GM18507 (cell line): Measurements from ENCODE around the gene NDUFS6.
"Not testable (repeated sequence)": the region's sequence is repeated elsewhere in the genome, so short reads cannot be mapped to it uniquely, and the experiment has no call there.

Experiments used
- DNase-seq: peaks from one replicate; pipeline ENCODE4 v3.0.0; 2011; ENCODE audit warnings: low read depth; ENCODE audit not compliant: insufficient read length; ENCODE audit errors: extremely low spot score
- FAIRE-seq: peaks from 2 replicates; lab custom pipeline; 2011; peaks lifted over from hg19 to GRCh38; lab: Jason Lieb, UNC

Gene NDUFS6

DNA sequence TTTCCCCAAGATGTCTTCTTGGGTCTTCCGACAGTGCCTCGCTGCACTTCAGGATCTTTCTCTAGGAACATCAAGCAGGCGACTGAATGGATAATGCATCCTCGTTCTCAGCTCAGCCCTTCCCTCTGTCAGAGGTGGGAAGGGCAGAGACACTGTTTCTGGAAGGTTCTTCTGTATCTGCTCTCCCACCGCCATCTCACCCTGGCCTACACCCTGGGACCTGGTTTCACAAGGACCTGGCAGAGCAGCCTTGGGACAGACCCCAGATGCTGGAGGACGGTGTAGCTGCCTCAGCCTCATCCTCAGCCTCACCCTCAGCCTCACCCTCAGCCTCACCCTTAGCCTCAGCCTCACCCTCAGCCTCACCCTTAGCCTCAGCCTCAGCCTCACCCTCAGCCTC, 20.1 kb upstream of the NDUFS6 start:
- DNase-seq (no peak), FAIRE-seq (peak; percentile 5)

DNA sequence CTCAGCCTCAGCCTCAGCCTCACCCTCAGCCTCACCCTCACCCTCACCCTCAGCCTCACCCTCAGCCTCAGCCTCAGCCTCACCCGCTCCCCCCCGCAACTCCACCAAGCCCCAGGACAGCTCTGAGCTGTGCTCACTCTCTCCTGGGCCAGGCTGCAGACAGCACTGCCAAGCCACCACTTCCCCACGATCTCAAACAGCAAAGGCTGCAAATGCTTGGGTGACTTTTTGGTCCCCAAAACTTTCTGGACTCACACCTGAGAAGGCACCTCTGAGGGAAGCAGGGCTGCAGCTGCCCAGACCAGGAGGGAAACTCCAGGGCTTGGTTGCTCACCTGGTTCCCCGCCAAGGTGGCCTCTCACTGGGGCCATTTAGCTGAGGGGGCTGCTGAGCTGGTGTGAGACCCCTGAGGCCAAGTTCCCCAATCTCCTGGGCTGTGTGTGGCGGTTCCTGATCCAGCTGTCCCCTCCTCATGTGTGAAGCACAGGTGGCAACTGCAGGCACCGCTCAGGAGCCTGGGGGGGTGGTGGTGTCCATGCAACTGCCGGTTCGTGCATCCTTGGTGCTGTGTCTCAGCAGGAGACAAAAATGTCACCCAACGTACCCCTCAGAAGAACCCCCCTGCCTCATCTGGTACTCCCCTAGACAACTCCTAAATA, 19.4 kb upstream of the NDUFS6 start:
- FAIRE-seq, result no peak

DNA sequence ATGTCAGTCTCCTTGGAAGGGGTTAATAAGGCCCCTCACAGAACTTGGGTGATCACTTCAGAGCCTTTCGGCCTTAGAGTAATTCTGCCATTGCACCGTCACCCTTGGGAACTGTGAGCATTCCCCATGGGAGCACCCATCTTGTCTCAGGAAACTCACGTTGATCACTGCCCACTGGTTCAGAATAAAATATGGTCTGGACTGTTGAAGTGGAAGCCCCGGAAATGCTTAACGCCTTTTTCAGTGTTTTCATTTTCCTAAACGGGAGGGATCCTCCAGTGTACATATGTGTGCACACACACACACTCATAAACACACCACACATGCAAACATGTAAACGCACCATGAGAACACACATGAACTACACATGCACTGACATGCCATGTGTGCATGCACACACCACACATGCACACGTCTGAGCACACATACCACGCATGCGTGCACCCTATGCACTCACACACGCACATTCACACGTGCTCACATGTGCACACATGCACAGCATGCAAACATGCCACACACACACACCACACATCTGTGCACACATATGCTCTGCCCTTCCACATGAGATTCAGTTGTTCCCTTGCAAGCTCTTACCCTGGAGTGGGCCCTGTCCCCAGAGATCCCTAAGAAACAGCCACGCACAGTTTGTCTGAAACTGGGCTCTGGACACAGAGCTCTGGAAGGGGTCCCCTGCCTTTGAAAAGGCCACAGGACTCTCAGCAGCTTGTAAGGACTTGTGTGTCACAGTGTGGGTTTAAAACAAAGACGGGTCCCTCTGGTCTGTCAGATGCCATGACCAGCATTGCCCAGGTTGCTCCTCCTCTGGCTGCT, 18.6 kb upstream of the NDUFS6 start:
- FAIRE-seq (no peak), DNase-seq (no peak)

More for the DNA sequence above, 19.4 kb upstream of the NDUFS6 start:
- DNase-seq, result no peak

DNA sequence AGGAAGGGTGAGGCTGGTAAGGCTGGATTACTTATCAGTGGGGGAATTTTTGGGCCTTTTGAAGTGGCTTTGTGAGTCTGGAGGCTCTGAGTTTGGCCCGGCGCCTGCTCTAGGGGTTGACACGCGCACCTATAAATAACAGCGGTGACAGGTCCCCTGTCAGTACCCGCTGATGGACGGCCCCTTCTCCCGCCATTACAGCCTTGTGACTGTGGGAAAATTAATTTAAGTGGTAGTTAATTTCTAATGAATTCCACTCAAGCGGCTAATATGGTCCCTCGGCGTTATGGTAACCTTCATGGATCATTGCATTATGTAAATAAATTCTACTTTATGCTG, 18.0 kb upstream of the NDUFS6 start:
- FAIRE-seq (peak; percentile 87), DNase-seq (peak; percentile 54)

DNA sequence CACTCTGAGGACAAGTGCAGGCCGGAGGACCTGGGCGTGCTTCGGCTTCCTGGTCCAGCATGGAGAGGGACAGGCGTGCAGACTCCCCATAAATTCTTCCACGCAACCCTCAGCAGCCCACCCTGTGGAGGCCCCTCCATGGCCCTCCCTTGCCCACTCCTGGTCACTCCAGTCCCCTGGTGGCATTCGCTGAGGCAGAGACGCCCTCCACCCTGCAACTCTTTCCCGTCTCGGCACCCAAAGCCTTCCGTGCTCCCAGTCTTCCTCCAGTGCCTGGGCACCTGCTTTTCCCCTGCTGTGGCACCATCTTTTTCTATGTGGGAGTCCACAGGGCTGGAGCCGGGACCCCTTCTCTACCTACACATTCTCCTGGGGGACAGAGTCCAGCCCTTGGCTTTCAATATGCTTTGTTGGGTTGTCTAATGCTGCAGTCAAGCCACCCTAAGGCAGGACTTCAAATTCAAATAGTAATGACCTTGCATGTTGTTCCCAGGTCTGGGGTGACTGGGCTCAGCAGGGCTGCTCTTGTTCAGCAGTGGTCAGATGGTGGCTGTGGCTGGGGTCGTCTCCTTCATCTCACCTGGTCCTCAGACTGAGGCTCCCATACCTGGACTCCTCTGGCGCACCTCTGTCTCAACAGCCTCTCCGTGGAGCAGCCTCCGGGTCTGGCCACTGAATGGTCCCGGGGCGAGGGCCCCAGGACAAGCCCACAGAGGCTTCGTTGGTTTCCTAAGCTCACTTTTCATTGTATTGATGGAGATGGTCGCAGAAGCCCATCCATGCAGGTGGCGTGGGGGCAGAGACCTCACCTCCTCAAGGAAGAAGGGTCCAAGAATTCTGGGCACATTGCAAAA, 16.8 kb upstream of the NDUFS6 start:
- DNase-seq, result no peak
- FAIRE-seq, result no peak

DNA sequence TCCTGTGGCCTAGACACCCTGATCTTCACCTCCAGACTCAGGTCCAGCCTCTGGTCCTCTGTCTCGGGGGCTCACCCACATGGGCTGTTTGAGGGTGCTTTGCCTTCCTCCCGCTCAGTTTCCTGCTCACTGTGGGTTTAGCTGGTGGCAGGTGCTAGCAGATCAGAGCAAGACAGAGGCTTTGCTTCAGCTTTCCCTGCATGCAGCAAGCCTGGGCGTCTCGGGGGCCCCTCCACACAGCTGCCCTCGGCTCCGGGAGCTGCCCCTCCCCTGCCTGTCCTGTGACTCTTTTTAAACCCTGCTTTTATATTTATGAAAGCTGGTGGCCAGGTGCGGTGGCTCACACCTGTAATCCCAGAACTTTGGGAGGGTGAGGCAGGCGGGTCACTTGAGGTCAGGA, 16.1 kb upstream of the NDUFS6 start:
- FAIRE-seq, result no peak
- DNase-seq, result no peak

DNA sequence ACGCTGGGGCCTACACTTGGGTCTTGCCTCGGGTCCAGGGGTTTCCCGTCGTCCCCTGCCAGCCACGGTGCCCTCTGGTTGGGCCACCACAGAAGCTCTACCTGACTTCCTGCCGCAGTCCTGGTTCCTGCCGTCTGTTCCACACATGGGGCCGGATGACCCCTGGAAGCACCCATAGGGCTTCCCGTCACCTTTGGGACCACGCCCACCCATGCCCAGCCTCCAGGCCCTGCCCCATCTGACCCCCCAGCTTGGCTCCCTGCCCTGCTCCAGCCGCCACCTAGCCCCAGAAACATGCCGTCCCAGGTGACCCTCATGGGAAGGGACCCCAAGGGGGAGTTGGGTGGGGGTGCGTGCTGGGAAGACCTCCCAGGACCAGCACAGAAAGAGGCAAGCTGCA, 15.2 kb upstream of the NDUFS6 start:
- DNase-seq (no peak), FAIRE-seq (no peak)

DNA sequence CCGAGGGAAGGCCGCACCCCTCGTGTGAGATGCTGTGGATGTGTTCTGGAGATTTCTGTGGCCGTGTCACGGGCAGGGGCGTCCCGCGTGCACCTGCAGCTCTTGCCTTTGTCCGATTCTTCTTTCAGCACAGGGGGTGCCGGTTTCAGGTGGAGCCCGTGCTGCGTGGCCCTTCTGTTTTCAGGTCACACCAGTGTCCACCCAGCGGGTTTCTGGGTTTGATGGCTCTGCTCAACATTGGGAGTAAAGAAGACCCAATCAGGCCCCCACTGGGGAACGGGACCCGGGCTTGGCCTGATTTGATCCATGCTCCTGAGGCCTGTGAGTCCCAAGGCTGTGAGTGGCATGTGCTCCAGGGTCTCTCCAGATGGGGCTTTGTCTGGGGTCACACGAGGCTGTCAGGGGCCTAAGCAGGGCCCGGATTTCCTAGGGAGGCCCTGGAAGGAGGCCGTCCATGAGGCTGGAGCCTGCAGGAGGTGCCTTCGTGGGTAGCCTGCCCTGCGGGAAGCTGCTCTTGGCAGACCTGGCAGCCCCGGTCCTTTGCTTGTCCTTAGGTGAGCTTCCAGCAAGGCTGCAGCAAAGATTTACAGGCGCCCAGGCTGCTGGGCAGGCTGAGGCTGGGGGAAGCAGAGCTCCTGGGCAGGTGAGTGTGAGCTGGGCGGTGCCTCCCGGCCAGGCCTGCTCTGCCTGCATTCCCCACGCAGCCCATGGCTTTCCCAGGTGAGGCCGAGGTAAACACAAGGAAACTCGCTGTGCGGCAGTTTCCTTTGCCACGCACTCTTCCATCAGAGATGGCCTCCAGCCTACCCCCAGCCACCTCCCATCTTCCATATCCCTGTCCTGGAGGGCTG, 14.4 kb upstream of the NDUFS6 start:
- FAIRE-seq, result no peak
- no peak for DNase-seq

DNA sequence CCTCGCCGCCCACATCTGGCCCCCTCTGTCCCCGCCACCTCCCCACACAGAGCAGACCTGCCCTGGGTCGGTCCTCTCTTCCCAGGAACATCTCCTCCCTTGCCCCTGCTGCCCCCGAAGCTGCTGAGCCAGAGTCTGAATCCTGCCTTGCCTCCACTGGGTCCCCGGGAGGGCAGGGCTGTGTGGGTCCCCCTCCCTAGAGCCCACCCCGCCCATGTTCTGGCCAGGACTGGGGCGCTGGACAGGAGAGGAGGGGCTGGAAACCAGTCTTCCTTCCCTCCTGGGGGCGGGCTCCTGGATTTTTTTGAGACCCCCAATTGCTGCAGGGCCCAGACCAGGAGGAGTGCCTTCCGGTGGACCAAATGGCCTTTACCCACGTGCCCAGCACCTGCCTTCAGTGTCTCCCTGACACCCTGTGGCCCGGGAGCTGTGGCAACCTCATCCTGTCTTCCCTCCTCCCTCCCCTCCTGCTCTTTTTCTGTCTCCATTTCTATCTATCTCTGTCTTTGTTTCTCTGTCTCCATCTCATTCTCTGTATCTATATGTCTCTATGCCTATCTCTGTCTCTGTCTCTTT, 13.6 kb upstream of the NDUFS6 start:
- FAIRE-seq (no peak), DNase-seq (no peak)

DNA sequence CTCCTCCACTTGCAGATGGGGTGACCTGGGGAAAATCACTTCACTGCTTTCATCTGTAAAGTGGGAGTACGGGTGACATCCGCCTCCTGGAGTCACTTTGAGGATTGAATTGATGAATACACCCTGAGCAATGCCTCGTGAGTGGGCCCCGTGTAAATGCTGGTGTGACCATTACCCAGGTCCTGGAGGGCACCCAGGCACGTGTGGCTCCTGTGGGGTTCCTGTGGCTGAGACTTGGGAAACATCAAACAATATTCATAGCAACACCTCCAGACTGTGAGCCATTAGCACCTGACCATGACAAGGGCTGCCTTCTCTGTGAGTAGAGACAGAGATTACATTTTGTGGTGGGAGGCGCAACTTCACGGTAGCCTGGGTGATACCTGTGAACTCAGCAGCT, 13.0 kb upstream of the NDUFS6 start:
- FAIRE-seq (no peak), DNase-seq (no peak)

DNA sequence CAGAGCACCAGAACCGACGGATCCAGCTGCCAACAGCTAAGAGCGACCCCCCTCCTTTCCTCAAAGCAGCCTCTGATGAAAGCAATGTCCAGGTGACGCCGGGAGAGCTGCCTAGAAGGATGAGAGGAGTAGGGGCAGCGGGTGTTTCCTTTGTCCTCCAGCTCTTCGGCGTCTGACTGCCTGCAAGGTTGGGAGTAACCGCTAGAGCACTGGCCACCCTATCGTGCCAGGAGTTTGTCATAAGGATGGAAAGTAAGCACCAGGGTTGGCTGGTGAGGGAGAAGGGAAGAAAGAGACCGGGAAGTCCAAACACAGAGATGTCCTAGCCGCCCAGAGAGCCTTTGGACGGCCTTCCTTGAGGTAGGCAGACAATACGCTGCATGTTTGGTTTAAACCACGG, 12.4 kb upstream of the NDUFS6 start:
- no peak for DNase-seq
- no peak for FAIRE-seq

DNA sequence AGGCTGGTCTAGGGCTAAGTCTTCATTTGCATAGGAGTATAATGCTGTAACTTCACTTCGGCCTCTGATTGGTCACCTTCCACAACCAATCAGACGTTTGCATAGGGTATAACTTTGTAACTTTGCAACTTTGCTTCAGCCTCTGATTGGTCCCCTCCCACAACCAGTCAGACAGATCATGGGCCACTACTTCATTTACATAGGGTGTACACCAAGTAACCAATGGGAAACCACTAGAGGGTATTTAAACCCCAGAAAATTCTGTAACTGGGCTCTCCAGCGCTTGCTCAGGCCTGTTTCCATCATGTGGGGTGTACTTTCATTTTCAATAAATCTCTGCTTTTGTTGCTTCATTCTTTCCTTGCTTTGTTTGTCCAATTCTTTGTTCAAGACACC, 11.8 kb upstream of the NDUFS6 start:
- FAIRE-seq, result peak; percentile 57
- DNase-seq, result not testable (repeated sequence)

DNA sequence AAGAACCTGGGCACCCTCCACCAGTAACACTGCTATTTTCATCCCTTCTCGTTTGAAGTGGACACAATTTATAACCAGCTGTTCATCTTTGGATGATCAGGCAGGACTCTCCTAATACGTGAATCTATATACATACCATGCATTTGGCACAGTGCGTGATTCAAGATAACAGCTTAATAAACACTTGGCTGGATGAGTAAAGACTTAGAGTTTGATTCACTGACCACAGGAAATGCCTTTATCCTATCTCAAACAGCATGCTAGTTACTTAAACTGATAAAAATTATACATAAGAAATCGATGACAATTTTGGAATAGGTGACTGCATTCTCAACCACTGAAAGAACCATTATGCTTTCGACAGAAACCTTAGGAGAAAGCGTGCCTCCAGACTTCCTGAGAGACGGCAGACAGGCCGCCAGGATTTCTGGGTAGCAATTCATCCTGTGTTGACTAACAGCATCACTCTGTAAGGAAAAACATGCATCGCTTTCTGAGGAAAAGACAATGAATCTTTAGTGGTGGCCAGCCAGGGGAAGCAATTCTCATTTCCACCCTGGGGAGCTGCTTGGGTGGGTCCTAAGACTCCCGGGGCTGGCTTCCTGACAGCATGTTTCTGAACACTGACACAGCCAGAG, 11.3 kb upstream of the NDUFS6 start:
- FAIRE-seq, result peak; percentile 38
- DNase-seq, result no peak

DNA sequence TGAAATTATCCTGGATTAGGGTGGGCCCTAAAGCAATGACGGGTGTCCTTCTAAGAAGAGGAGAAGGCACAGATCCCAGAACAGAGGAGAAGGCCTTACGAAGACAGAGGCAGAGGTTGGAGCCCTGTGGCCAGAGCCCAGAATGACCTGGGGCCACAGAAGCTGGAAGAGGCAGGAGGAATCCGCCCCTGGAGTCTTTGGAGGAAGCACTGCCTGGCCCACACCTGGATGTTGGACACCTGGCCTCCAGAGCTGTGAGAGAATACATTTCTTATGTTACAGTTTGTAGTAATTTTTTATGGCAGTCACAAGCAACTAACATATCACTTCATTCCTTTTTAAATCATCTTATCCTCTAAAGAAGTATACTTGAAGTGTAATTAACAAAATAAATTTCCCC, 10.0 kb upstream of the NDUFS6 start:
- FAIRE-seq (no peak), DNase-seq (no peak)

DNA sequence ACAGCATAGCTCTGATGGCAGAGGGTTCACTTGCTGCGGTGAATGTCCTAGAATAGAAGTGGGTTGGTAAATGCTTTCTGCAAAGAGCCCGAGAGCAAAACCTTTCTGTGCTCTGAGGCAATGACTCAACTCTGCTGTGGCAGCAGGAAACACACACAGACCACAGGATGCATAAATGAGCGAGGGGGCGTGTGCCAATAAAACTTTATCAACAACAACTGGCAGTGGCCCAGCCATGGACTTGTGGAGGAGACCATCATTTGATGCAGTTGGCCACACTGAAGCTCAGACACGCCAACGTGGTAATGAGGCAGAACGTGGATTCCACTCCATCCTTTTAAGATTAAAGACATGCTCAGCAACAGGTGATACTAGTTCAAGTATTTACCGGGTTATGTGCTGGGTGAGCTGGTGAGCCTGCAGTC, 8.4 kb upstream of the NDUFS6 start:
- DNase-seq (peak; percentile 71), FAIRE-seq (peak; percentile 100)

DNA sequence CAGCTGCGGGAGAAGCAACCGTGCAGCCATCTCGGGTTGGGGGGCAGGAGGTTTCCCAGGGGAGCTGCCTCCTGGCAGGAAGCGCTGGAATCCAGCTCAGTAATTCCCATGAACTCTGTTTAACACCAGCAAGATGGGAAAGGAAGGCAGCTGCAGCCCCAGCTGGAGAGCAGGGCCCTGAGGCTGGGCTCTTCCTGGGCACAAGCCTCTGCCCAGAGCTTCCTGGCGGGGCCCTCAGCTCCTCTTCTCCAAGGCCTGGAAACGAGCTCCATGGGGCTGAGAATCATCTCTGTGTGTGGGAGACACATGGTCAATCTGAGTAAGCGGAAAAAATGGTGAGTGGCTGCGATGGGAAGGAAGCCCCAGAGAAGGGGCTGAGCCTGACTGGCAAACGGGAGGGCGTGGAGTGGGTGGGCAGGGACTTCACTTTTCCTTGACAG, 7.9 kb upstream of the NDUFS6 start:
- DNase-seq (no peak), FAIRE-seq (no peak)

DNA sequence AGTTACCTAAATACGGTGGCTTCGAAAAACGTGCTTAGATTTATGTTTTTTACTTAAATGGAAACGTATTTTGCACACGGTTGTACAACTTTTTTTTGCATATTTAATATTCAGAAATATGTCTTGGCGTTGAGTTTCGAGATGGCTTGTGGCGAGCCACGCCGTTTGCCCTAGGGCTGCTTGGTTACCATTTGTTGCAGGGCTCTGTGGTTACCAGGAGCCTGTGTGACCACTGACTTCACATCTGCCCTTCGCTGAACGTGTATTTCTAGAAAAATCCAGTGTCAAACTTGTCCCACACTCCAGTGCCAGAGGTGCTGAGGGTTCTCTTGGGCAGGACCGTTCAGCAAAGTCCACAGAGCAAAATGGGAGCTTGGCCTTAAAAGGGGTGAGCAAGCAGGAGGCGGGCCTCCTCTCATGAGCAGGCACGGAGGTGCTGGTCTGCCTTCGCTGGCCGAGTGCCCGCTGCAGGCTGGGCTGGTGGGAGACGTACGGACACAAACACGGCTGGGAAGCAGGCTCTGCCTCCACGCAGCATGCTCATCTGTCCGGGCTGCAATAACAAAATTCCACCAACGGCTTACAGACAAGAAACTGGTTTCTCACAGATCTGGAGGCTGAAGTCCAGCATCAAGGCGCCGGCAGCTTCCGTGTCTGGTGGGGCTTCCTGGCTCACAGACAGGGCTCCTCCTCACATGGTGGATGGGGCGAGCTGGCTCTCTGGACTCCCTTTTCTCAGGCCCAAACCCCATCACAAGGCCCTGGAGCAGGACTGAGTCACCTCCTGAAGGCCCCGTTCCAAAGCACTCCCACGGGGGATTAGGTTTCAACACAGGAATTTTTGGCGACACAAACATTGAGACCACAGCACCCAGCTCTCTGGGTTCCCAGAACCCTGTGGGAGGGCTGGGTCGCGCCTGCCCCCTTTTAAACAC, 7.0 kb upstream of the NDUFS6 start:
- DNase-seq (no peak), FAIRE-seq (no peak)

DNA sequence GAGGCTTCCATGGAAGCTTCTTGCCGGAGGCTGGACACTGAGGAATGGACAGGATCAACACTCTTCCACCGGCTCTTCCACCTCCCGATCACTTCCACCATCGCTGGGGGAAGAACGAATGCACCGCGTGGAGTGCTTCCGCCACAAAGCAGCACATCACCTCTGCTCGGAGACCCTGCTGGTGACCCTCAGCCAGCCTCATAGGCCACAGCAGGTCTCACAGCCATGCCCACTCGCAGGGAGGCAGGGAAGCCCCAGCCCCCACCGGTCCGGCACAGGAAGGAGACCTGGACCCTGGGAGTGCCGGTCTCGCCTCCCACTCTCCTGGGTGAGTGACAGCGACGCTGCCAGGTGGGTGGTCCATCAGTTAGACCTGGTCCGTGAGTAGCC, 6.3 kb upstream of the NDUFS6 start:
- DNase-seq (no peak), FAIRE-seq (no peak)
